GM12891 (cell line): ENCODE data around the gene ARHGEF1.

Source experiments
- PAX5 ChIP-seq: IDR thresholded peaks from 2 replicates; pipeline ENCODE4 v1.6.1; 2011; ENCODE audit warnings: low read length, moderate library complexity, mild to moderate bottlenecking; ENCODE audit not compliant: insufficient read depth, severe bottlenecking
- POLR2A ChIP-seq: IDR thresholded peaks from 2 replicates; pipeline ENCODE4 v1.6.1; 2011; ENCODE audit warnings: low read depth, low read length, control low read depth
- POLR2AphosphoS5 ChIP-seq: IDR thresholded peaks from 2 replicates; pipeline ENCODE4 v1.6.1; 2011; ENCODE audit warnings: low read depth, low read length, control low read depth
- POU2F2 ChIP-seq: IDR thresholded peaks from 2 replicates; pipeline ENCODE4 v1.6.1; 2011; ENCODE audit warnings: low read depth, mild to moderate bottlenecking, control low read depth, low read length, moderate library complexity
- SPI1 ChIP-seq: IDR thresholded peaks from 2 replicates; pipeline ENCODE4 v1.6.1; 2011; ENCODE audit warnings: low read depth, low read length, control low read depth
- TAF1 ChIP-seq: IDR thresholded peaks from 2 replicates; pipeline ENCODE4 v1.6.1; 2011; ENCODE audit warnings: low read depth, low read length, control low read depth

- TF ChIP-seq TAF1 = no peak
- no peak for TF ChIP-seq POLR2AphosphoS5
- TF ChIP-seq POLR2A = no peak
- no peak for TF ChIP-seq SPI1
- no peak for TF ChIP-seq POU2F2
- no peak for TF ChIP-seq PAX5
Measured at GRCh38 chr19:41917676-41918075, 34.7 kb downstream of the ARHGEF1 start.
